HG02981 (cell line): Measurements from ENCODE around the gene MTCH1.

Experiments
- ATAC-seq: cut with Tn5 transposase; IDR thresholded peaks from one replicate; pipeline ENCODE4 v1.9.1; 2021; ENCODE audit warnings: mild to moderate bottlenecking, moderate library complexity; ENCODE audit not compliant: unreplicated experiment

MTCH1 gene

DNA sequence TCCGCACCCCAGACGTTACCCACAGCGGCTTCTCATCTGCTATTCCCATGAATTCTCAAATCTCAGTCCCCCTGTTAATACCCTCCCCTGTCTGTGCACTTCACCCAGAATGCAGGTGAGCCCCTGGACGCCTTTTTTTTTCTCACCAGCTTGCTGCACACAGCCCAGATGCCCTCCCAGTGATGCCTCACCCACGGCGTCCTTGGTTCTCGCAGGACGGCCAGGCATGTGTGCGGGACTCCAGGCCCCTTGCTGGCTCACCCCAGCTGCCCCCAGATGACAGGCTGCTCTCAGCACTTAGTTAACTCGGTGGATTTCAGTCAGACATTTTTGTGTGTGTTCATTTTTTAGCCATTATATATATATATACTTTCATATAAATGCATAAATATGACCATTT, 56.8 kb downstream of the MTCH1 start:
- no peak for ATAC-seq

DNA sequence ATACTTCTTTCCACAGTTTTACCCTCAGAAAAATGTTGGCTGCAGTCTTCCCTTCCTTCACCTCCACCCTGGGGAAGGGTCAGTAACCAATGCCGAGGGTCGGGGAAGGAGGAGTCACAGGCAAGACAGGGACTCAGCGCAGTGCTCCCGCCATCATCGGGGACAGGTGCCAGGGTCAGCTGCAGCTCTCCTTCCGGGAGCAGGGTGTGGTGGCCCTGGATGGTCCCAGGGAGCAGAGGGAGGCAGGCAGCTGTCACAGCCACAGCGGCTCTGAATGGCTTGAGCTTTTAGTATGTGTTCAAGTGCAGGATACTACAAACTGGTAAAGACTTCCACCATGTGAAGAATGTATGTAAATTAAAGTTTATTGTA, 57.5 kb downstream of the MTCH1 start:
- no peak for ATAC-seq

- ATAC-seq, result no peak
Observed at GRCh38 chr6:36927691-36928546, 58.1 kb downstream of the MTCH1 start.

DNA sequence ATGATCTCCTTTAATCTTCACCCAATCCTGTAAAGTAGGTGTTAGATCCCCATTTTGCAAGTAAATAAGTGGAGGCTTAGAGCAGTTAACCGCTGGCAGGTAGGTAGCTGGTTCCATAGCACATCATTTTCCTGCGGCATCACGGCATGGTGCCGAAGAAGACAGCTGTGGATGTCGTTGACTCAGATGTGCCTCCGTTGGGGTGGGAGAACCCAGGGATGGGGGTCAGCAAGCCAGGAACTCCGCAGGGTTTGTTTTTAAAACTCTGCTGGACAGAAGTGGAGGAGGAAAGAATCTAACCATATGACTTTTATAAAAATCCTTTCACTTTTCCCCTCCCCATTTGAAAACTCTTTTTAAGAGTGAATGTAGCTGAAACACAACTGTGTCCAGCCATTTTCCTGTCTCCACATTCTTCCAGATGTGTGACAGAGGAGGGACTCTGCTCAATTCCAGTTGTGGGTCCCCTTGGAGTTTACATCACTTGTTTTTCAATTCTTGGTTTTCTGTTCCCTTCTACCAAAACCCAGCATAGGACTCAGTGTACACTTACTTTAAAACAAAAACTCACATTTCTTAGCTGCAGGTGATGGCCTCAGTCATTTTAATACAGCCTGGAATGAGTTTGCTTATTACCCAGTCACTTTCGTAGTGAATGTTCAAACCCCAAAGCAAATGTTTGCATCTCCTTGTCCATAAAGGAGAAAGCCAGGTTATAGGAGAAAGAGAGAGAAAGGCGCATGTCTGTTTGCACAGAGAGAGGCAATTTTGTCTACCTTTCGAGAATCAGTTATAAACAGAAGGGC, 59.1 kb downstream of the MTCH1 start:
- ATAC-seq, result no peak

GRCh38 chr6:36925809-36926208, 60.2 kb downstream of the MTCH1 start:
- ATAC-seq, result no peak

GRCh38 chr6:36924778-36925374, 61.1 kb downstream of the MTCH1 start:
- no peak for ATAC-seq

- no peak for ATAC-seq
Observed at GRCh38 chr6:36924131-36924530, 61.9 kb downstream of the MTCH1 start.

- no peak for ATAC-seq
Observed at GRCh38 chr6:36920546-36920945, 65.5 kb downstream of the MTCH1 start.

- no peak for ATAC-seq
Observed at GRCh38 chr6:36920049-36920448, 65.9 kb downstream of the MTCH1 start.
